Transverse colon (tissue), 4 donors: ENCODE results near the gene NUP98.

Source experiments
- EP300 ChIP-seq: sonication (generic); formaldehyde crosslinking; IDR thresholded peaks from one replicate; pipeline ENCODE4 v1.6.1; 2017; ENCODE audit warnings: antibody characterized with exemption, low read depth
- POLR2A ChIP-seq: fragments of 450-650 bp; IDR thresholded peaks from one replicate; pipeline ENCODE4 v1.6.1; 2016; ENCODE audit warnings: antibody characterized with exemption, mild to moderate bottlenecking, moderate library complexity
- POLR2AphosphoS5 ChIP-seq, 3 donors: sonication (generic); formaldehyde crosslinking; IDR thresholded peaks; one replicate each; pipeline ENCODE4 v1.6.1; 2016; ENCODE audit warnings: antibody characterized with exemption in 3 of 3
- TF ChIP-seq, protein P1 (sequence below), 5 experiments: fragments of 200-600 bp in 3 of 5; fragments of 450-650 bp in 2 of 5; sonication (generic) in 3 of 5; IDR thresholded peaks; 1 replicate in 2 of 5; 2 replicates in 3 of 5; pipeline ENCODE4 v1.5.1; 2016 to 2017; ENCODE audit warnings: antibody characterized with exemption in 5 of 5, inconsistent platforms in 3 of 5, mild to moderate bottlenecking in 2 of 5, moderate library complexity in 1 of 5

DNA sequence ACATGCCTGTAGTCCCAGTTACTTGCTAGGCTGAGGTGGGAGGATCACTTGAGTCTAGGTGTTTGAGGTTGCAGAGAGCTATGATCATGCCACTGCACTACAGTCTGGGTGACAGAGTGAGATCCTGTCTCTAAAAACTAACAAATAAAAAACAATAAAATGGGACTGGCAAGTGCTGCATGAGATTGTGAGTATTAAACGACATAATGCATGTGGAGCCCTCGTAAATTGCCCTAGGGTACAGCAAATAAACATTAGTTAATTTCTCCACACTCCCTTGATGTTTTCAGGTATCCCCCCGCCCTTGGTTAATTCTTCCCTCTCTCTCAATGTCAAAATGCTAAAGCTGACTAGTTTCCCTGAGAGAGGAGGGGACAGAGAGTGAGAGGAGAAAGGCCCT, 48.3 kb upstream of the NUP98 start:
- TF ChIP-seq, protein P1, sequence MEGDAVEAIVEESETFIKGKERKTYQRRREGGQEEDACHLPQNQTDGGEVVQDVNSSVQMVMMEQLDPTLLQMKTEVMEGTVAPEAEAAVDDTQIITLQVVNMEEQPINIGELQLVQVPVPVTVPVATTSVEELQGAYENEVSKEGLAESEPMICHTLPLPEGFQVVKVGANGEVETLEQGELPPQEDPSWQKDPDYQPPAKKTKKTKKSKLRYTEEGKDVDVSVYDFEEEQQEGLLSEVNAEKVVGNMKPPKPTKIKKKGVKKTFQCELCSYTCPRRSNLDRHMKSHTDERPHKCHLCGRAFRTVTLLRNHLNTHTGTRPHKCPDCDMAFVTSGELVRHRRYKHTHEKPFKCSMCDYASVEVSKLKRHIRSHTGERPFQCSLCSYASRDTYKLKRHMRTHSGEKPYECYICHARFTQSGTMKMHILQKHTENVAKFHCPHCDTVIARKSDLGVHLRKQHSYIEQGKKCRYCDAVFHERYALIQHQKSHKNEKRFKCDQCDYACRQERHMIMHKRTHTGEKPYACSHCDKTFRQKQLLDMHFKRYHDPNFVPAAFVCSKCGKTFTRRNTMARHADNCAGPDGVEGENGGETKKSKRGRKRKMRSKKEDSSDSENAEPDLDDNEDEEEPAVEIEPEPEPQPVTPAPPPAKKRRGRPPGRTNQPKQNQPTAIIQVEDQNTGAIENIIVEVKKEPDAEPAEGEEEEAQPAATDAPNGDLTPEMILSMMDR (IDR thresholded peaks at IDR 0.05), result no peak
- TF ChIP-seq POLR2AphosphoS5 (IDR thresholded peaks at IDR 0.05), result no peak
- TF ChIP-seq EP300, result no peak
- no peak for TF ChIP-seq POLR2A
